Stimulated activated CD8-positive, alpha-beta memory T cell treated with anti-CD3 and anti-CD28 coated beads, Interleukin-12 subunit alpha, Interleukin-12 subunit beta, amount 100 ng/mL, for 1 hour (primary cell): Measurements from ENCODE around the gene PAFAH1B1.
"Not testable (repeated sequence)": the region's sequence is repeated elsewhere in the genome, so short reads cannot be mapped to it uniquely, and the experiment has no call there.

Experiments
- DNase-seq: peaks from one replicate; pipeline ENCODE4 v3.0.0-alpha.2; 2020; ENCODE audit warnings: low read depth

Gene PAFAH1B1

DNA sequence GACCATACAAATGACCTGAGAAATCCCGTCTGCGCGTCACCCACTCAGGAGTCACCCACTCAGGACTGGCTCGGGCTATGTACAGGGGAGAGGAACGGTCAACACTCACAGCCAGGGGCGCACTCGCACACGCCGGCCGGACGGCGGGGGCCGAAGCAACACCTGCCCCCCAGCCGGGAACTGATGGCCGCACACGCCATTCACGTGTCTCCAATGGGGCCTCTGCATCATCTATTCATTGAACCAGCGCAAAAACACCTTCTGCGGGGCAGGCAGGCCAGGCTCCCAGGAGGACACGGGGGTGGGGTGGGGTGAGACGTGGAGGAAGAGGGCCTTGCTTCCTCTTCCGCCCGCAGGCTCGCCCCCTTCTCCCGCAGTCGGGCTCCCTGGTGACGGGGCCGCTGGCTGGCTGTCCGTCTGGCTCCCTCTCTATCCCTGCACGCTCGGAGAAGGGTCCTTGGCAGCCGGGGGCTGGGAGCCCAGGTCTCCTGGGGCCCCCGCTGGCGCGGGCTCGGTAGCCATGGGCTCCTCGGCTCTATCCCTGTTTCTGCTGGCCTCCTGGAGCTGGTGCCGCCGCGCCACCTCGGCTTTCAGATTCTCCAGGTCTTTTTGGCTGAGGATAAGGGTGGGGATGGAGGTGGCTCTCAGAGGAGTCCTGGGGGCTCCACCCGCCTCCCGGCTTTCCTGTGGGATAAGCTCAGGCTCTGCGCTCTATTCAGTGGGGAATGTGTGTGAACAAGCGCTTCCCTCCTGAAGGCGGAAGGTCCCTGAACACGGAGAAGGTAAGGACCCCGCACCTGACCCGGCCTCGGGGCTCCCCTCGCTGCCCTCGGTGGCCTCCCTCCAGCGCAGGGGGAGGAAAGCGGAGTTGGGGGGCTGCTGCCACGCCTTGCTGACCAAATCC lies 97.0 kb downstream of the PAFAH1B1 start:
- DNase-seq = no peak

DNA sequence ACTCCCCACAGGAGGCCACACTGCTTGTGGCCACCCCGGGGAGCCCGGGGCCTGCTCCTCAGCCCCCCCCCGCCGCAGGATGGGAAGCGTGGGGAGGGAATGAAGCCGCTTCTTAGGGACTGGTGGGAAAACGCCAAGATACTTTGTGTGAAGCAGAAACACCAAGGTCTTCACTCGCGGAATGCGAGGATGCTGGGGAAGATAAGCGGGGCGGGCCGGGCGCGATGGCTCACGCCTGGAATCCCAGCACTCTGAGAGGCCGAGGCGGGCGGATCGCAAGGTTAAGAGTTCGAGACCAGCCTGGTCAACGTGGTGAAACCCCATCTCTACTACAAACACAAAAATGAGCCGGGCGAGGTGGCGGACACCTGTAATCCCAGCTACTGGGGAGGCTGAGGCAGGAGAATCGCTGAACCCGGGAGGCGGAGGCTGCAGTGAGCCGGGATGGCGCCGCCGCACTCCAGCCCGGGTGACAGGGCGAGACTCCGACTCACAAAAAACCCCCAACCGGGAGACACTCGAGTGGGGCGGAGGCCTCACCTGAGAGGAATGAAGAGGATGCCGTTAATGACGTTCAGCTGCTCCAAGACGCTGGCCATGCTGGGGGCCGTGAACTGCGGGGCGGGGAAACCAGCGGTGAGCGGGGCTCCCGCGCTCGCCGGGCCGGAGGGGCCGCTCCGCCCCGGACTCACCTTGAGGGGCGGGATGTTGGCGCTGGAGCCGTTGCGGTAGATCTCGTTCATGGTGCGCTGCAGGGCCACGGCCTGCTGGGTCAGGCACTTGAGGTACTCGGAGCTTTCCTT lies 97.8 kb downstream of the PAFAH1B1 start:
- no peak for DNase-seq

DNA sequence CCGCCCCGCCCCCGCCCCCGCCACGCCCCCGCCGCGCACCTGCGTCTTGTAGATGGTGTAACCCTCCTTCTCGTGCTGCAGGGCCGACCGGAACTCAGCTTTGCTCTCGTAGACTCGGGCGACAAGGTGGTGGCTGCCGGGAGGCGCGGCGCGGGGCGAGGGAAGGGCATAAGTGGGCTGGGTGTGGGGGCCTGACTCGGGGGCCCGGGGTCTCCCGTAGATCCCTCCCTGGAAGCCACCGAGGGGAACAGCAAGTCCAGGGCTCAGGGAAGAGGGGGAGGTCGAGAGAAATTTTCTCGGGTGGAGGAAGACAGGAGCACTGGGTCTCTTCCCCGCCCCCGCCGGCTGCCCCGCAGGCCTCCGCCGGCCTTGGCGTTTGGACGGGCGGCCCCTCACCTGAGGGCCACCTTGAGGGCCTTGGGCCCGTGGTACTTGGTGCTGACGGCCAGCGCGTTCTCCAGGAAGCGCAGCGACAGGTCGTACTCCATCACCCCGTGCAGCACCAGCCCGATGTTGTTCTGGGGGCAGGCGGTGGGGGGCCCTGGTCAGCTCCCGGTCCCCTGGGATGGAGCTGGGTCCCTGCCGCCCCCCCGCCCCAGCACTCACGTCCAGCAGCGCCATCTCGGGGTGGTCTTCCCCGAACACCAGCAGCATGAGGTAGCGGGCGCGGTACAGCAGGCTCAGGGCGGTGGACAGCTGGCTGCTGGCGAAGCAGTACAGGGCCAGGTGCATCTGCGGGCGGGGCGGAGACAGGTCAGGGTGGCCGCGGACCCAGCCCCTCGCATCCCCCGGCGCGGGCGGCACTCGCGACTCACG lies 98.7 kb downstream of the PAFAH1B1 start:
- no peak for DNase-seq

DNA sequence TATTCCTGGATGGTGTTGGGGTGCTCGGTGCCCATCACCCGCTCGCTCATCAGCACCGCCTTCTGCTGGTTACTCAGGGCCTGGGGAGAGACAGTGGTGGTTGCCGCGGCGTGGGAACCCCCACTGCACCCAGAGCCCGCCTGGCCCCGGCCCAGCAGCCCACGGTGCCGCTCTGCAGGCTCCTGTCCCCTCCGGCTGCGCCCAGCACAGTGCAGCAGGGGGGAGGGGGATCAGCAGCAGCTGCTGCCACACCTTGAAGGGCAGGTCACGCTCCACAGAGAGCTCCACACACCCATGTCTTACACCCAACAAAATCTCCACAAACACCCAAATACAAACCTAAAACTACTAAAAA lies 99.3 kb downstream of the PAFAH1B1 start:
- no peak for DNase-seq

DNA sequence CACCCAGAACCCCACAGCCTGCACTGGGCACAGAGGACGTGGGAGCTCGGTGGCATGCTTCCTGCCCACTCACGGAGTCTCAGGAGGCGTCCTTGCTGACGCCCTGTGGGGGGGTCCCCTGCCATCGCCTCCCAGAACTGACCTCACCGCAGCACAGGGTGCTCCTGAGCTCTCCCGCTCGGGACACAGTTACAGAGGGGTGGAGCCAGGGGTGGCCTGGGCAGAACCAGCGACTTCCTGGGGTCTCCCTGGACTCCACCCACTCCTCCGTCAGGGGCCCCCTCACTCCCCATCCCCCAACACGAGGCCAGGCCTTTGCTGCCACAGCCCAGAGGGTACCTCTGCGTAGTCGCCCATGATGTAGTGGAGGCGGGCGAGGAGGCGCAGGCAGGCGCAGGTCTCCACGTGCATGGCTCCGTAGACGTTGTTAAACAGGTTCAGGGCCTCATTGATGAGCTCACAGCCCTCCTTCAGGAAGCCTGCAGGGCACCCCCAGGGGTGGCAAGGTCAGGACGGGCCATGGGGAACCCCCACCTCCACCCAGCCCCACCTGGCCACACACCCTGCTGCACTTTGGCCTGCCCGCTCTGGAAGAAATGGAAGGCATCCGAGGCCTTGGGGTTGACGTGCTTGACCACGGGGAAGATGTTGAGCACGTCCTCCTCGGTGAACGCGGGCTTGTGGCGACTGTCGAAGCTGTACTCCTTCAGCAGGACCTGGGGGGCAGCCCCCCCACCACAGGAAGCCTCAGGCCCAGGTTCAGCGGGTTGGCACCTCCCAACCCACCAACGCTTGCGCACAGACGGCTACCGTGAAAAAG lies 100.3 kb downstream of the PAFAH1B1 start:
- DNase-seq = no peak

DNA sequence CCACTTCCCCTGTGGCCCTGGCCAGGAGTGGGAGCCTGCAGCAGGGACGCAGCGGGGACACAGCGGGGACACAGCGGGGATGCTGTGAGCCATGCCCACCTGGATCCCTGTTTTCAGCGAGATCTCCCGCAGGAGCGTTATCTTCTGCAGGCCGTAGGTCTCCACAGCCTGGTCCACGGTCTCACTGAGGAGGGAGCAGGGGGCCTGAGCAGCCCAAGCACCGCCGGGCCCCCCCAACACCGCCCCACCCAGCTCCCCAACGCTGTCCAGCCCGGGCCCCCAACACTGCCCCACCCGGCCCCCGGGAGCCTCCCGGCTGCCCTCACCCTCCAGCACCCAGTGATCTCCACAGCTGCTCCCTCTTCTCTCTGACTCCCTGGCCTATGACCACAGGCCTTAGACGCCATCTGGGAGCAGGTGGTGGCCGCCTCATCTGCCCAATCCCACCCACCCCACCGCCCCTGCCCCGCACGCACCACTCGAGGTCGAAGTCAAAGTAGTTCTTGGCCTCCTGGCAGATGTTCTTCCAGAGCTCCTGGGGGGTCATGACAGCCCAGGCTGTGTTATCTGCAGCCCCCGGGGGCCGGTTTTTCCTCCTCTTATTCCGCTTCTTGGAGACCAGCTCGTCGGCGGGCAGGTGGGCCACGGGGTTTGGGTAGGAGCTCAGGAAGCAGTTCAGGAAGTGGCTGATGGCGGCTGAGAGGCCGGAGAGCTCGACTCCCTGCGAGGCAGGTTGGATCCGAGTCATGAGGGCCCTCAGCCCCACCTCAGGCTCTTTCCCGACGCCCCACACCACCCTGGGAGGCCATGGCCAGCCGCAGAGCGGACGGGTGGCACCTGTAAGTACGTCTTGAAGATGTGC lies 101.2 kb downstream of the PAFAH1B1 start:
- DNase-seq = no peak

DNA sequence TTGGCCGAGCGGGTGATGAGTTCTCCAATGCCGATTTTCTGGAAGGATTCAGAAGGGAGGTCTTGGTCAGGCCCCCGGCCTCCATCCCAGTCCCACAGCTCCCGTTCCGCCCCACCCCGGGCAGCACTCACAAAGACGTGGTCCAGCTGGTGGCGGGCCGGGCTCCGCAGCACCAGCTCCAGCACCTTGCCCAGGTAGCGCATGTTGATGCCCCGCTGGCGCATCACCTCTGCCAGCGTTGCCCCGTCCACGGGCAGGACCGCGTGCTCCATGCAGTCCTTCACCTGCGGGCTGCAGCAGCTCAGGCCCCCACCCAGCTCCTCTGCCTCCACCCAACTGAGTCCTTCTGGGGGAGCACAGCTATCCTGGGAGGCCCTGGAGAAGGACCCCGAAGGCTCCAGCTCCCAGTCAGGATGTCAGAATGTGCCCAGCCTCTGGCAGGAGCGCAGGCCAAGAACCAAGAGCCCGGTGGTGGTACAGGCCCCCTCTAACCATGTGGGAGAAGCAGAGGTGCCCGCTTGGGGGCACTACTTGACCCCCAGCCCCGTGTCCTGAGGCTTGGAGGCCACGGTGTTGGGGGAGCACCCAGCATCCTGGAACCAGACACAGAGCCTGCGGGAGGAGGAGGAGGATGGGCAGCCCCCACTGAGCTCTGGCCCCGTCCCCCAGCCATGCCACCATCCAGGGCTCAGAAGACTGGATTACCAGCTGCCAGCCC lies 101.9 kb downstream of the PAFAH1B1 start:
- no peak for DNase-seq

DNA sequence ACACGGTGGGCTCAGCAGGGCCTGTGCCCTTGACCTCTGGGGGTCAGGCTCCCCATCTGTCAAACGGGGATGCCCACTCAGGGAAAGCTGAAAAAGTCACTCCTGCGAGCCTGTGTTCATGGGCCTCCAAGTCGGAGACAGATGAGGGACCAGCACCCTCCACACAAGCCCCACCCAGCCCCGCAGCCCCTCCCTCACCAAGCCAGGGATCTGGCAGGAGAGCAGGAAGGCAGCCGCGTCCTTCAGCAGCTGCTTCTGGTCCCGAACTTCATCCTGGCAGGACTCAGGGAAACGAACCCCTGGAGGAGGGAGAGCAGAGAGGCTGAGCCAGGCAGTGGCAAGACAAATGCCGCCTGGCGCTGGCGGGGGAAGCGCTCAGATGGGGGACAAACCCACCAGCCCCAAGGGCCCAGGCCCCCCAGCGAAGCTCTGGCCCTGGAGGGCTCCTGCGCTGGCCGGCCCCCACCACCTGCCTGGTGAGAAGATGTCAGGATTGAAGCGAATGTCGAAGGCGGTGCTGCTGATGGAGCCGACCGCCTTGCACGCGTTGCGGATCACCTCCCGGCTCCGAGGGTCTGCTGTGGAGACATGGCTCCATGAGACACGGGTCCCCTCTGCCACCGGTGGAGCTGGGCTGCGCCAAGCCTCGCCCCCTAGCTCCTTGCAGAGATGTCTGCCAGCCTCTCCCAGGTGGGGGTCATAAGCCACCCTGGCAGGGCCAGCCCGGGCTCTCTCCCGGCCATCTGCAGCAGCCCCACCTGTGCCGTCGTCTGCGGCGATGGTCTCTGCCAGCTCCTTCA lies 102.7 kb downstream of the PAFAH1B1 start:
- DNase-seq = no peak

DNA sequence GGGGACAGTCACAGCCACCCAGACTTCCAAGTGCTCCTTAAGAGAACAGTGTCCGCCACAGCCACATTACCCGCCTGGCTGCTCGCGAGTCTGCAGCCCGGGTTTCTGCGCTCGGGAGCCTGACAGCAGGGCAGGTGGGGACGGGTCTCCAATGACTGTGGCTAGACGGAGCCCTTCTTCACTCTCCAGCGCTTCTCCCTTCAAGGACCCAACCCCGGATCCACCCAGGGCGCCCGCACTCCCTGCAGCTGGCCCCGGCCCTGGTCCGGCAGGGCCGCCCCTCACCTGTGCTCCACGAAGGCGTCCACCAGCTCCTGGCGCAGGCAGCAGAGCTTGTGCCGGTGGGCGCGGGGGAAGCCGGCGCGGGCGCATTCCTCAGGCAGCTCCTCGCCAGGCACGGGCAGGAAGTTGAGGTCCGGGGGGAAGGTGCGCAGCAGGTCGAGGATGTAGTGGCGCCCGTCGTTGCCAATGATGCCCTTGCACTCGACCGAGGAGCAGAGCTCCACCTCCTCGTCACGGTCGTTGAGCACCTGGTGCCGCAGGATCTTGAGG lies 104.2 kb downstream of the PAFAH1B1 start:
- DNase-seq = no peak

DNA sequence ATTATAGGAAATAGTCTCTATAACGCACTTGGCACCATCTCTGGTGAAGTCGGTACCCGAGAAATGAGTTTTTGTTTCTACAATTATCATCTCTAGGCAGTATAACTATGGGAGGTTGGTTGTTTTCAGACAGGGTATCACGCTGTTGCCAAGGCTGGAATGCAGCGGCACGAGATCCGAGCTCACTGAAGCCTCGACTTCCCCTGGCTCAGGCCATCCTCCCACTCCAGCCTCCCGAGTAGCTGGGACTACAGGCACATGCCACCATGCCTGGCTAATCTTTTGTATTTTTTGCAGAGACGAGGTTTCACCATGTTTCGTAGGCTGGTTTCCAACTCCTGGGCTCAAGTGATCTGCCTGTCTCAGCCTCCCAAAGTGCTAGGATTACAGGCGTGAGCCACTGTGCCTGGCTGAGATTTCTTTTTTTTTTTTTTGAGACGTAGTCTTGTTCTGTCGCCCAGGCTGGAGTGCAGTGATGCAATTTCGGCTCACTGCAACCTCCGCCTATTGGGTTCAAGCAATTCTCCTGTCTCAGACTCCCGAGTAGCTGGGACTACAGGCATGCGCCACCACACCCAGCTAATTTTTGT lies 105.9 kb downstream of the PAFAH1B1 start:
- not testable (repeated sequence) for DNase-seq

DNA sequence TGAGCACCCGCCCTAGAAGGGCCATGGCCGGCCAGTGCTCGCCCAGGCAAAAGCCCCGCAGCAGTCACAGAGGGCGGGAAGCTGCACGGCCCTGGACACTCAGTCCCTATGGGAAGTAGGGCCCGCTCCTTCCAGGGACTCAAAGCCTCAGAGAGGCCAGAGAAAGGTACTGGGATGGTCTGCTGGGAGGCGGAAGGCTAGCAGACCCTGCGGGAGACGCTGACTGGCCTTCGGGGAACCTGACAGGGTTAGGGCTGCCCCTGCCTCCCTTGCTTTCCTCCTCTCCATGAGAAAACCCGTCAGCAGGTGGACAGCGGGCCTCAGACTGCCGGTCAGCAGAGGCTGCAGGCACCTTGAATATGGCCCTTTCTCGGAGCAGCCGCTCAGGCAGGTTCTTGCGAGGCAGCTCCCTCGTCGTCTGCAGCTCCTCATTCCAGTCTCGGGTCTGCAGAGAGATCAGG lies 106.6 kb downstream of the PAFAH1B1 start:
- no peak for DNase-seq

DNA sequence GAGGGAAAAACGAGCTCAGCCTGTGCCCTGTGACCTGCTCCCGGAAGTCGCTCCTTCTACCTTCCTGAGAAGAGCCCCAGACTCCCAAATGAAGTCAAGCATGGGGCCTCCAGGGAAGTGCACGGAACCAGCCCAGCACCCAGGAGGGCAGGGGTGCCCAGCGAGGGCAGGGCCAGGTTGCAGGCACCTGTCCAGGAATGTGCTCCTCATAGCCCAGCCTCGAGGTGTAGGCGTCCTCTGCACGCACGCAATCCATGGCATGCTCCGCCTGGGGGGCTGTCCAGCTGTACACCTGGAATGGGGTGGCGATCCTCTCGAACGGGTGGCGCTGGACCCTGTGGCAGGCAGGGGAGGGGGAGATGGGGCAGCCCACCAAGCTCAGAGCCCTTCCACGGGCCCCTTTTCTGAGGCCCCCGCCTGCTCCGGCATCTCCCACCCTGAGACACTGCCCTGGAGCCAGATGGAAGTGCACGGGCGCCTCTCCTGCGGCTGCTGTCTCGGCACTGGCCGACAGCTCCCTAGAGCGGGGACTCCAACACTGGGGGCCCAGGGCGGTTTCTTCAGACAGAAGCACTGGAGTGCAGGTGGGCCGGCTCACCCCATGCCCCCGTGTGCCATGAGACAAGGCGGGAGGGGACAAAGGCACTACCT lies 107.2 kb downstream of the PAFAH1B1 start:
- no peak for DNase-seq

DNA sequence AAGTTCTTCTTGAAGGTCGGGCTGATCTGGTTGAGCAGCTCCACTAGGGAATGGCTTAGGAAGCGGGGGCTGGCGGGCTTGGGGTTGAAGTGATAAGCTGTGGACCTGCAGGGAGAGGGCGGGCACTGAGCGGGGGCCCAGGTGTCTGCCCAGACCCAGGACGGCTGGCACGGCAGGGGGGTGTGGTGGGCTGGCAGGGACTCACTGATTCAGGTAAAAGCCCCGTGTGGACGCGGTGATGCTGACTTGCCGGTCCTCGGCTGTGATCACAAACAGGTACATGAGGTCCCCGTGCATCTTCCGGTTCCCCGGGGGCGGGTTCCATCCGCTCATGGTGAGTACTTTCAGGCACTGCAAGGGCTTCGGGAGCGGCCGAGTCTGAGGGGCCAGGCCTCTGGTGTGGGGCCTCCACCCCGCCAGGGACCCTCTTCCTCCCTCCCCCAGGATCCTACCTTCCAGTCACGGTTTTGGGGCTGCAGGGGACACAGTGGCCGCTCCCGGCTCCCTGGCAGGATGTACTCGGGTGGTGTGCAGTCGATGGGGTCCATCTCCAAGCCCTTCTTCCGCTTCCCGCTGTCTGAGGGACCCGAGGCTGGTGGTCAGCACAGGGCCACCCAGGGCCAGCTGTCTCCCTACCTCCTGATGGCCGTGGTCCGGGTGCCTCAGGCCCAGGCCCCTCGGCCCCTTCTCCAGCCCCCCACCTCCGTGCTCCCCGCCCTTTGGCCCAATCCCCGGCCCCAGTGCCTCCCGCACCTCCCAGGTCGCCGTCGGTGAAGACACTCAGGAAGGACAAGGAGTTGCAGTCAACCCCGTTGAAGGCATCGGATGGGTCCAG lies 107.9 kb downstream of the PAFAH1B1 start:
- DNase-seq = no peak

DNA sequence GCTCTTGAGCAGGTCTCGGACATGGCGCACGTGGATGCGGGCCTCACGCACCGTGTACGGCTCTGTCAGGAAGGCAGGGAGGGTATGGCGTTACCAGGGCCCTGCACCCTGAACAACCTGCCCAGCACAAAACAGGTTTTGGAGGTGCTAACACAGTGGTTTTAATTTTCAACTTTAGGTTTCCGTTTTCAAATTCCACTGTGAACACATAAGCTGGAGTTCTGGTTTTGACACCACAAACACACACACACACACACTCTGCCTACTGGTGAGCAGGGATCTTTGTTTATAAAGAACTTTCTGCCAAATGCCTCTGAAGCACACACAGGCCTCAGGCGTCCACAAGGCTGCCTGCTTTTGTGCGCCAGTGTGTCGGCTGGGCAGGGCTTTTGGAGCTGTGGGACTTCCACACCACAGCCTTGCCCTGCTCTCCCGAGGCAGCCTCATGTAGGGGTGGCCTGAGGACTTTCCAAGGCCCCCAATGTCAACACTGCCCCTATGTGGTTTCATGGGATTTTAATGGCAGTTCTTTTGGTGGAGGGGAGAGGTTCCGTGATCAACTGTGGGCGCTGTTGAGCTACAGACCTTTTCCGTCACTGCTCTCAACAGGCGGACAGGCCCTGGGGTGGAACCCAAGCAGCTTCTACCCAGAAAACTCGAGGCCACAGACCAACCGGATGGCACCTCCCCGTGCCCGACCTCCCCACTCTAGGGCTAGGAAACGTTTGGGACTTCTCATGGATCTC lies 108.7 kb downstream of the PAFAH1B1 start:
- DNase-seq = no peak

DNA sequence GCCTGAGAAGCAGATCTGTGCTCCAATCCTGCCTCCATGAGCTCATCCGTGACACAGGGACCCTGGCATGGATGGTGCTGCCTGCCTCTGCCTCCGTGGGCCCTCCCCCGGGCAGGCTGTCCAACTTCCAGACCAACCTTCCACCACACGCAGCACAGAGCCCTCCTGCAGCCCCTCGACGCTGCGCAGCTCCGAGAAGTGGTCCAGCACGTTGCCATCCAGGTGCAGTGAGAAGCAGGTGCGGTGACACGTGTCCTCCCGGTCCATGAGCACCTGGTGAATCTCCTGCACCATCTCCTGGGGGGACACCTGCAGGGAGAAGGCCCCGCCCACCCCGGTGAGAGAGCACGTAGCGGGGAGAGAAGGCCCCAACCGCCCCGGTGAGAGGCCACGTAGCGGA lies 109.7 kb downstream of the PAFAH1B1 start:
- no peak for DNase-seq

DNA sequence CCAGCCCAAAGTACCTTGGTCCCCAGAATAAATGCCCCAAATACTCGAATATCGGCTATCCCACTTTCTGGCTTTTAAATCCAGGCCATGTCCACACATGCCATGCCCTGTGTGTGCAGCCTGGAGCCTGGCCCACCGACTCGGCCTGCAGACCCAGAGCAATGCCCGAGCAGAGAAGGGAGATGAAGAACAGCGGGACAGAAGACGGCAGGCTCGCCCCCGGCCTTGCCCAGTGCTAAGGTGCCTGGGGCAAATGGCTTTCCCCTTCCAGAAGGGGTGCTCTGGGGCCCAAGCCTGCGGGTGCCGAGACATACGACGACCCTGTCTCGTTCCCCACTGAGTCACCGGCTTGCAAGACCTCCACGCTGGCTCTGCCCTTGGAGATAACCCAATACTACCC lies 110.2 kb downstream of the PAFAH1B1 start:
- no peak for DNase-seq
